Osteocyte (in vitro differentiated cells): Measurements from ENCODE around the gene TSHZ2. TPM values are rescaled to one million over a fixed set of nuclear protein-coding genes. Genes with fewer than 3 reads are reported as not detected.
"Not testable (repeated sequence)": the region's sequence is repeated elsewhere in the genome, so short reads cannot be mapped to it uniquely, and the experiment has no call there.

ENCODE experiments used
- DNase-seq: peaks from one replicate; pipeline ENCODE4 v3.0.0; 2021; ENCODE audit warnings: mixed read lengths; ENCODE audit not compliant: unreplicated experiment; ENCODE audit errors: extremely low spot score
- H3K27ac Mint-ChIP-seq: one replicate; pipeline ENCODE4 v1.8.0; 2021; ENCODE audit warnings: mild to moderate bottlenecking, mixed read lengths; ENCODE audit not compliant: unreplicated experiment
- H3K27me3 Mint-ChIP-seq: one replicate; pipeline ENCODE4 v1.8.0; 2021; ENCODE audit warnings: mixed read lengths; ENCODE audit not compliant: unreplicated experiment
- H3K36me3 Mint-ChIP-seq: one replicate; pipeline ENCODE4 v1.8.0; 2021; ENCODE audit warnings: mixed read lengths; ENCODE audit not compliant: unreplicated experiment
- H3K4me1 Mint-ChIP-seq: one replicate; pipeline ENCODE4 v1.8.0; 2021; ENCODE audit warnings: mixed read lengths; ENCODE audit not compliant: unreplicated experiment
- H3K4me3 Mint-ChIP-seq: one replicate; pipeline ENCODE4 v1.8.0; 2021; ENCODE audit warnings: mild to moderate bottlenecking, moderate library complexity, mixed read lengths; ENCODE audit not compliant: unreplicated experiment
- H3K9me3 Mint-ChIP-seq: one replicate; pipeline ENCODE4 v1.8.0; 2021; ENCODE audit warnings: mixed read lengths; ENCODE audit not compliant: unreplicated experiment
- CTCF ChIP-seq: fragments of 200-600 bp; sonication (generic); IDR thresholded peaks from 2 replicates; pipeline ENCODE4 v1.5.0; 2021; ENCODE audit warnings: antibody characterized with exemption, mild to moderate bottlenecking, moderate library complexity
- total RNA-seq: library from RNA; stranded (reverse); gene quantifications from 2 replicates; pipeline ENCODE4 v1.2.1, GENCODE V29; 2021

TSHZ2 gene
- total RNA-seq, 1 donor from 2014 or later: not detected

DNA sequence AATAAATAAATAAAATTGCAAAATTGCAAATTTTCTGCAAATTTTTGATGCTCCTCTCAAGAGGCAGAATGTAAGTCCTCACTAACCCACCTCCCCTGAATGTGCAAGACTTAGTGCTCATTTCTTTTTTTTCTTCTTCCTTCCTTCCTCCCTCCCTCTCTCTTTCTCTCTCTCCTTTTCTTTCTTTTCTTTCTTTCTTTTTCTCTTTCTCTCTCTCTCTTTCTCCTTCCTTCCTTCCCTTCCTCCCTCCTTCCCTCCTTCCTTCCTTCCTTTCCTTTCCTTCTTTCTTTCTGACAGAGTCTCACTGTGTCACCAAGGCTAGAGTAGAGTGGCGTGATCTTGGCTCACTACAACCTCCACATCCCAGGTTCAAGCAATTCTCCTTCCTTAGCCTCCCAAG lies 561.3 kb downstream of the TSHZ2 start:
- no peak overlapping the region for H3K27ac Mint-ChIP-seq
- no peaks in the 10 kb centered on the region for H3K27me3 Mint-ChIP-seq
- no peaks in the 10 kb centered on the region for H3K9me3 Mint-ChIP-seq
- H3K4me3 Mint-ChIP-seq: no peak overlapping the region
- H3K36me3 Mint-ChIP-seq: no peaks in the 10 kb centered on the region
- no peaks in the 10 kb centered on the region for H3K4me1 Mint-ChIP-seq
- no peak for DNase-seq
- no peak for TF ChIP-seq CTCF

GRCh38 chr20:53534037-53534436 lies 561.9 kb downstream of the TSHZ2 start:
- Mint-ChIP-seq H3K4me3 (no peak overlapping the region), H3K9me3 (no peaks in the 10 kb centered on the region), H3K36me3 (no peaks in the 10 kb centered on the region), H3K27ac (no peak overlapping the region), H3K4me1 (no peaks in the 10 kb centered on the region), H3K27me3 (no peaks in the 10 kb centered on the region)
- TF ChIP-seq CTCF: no peak
- DNase-seq: no peak

DNA sequence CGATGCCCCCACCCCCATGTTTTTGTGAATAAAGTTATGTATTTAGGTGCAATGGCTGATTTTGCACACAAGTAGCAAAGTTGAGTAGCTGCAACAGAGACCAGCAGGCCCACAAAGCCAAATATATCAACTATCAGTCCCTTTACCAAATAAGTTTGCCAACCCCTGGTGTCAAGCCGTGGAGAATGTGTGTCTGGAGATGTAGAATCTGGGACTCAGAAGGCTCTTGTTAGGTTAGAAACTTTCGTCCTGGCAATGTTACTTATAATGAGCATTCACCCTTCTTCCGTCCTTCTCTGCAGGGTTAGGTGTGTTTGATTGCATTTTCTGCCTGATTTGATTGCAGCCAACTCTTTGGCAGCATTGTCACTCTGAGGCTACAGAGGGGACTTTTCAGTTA lies 563.7 kb downstream of the TSHZ2 start:
- DNase-seq: no peak
- Mint-ChIP-seq H3K27ac (no peak overlapping the region), H3K9me3 (no peaks in the 10 kb centered on the region), H3K4me3 (no peak overlapping the region), H3K36me3 (no peaks in the 10 kb centered on the region), H3K27me3 (no peaks in the 10 kb centered on the region), H3K4me1 (peaks cover 4% of the 10 kb centered on the region)
- TF ChIP-seq CTCF: no peak

DNA sequence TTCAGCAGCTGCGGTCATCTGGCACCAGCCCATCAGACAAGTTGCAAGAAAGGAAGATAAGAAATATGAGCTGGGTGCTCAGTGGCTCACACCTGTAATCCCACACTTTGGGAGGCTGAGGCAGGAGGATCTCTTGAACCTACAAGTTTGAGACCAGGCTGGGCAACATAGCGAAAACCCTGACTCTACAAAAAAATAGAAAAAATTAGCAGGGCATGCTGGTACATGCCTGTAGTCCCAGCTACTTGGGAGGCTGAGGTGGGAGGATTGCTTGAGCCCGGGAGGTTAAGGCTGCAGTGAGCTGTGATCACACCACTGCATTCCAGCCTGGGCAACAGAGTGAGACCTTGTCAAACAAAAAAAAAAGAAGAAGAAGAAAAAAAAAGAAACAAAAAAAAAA lies 564.2 kb downstream of the TSHZ2 start:
- H3K36me3 Mint-ChIP-seq, H3K9me3 Mint-ChIP-seq, H3K4me3 Mint-ChIP-seq, H3K27me3 Mint-ChIP-seq, H3K27ac Mint-ChIP-seq, H3K4me1 Mint-ChIP-seq, DNase-seq: not testable (repeated sequence)

- H3K36me3 Mint-ChIP-seq: no peaks in the 10 kb centered on the region
- TF ChIP-seq CTCF: no peak
- no peak for DNase-seq
- no peaks in the 10 kb centered on the region for H3K27me3 Mint-ChIP-seq
- H3K27ac Mint-ChIP-seq: no peak overlapping the region
- H3K4me3 Mint-ChIP-seq: no peak overlapping the region
- peaks cover 4% of the 10 kb centered on the region for H3K4me1 Mint-ChIP-seq
- no peaks in the 10 kb centered on the region for H3K9me3 Mint-ChIP-seq
Measured at GRCh38 chr20:53539516-53539915, 567.4 kb downstream of the TSHZ2 start.
